ENCODE data around the gene GNPDA1.
"Not testable (repeated sequence)": the region's sequence is repeated elsewhere in the genome, so short reads cannot be mapped to it uniquely, and the experiment has no call there.

Gene GNPDA1
- total RNA-seq, result 15.4 to 218 (median 58.4) reads per million in 9 experiments

DNA sequence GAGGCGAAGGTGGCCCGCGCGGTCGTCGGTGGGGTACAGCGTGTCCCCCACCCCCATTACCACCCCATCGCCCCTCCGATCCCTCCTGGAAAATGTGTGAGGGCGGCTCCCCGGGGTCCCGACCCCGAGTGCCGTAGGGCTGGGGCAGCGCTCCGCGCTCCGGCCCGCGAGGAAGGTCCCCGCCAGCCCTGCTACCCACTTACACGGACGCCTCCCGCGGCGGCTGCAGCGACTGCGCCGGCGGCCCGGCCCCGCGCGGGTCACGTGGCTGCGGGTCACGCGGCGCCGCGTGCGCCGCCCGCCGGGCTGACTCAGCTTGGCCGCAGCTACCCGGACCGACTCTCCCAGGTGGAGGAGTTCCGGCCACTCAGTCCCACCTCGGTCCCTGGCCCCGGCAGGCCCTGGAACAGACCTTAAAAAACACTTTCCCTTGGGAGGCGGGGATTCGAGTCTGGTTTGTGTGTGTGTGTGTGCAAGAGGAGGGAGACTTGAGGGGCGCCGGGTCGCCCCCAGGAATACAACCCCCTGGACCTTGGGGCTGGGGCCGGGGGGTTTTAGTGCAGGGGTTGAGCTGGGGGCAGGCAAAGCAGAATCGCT is at the start of gene GNPDA1:
Gene GNPDA1 (minus strand): TSS at position 236 of the 597 bp plus-strand sequence. CDS start 992 bp downstream, outside the sequence.
- peaks cover 10% of the 10 kb centered on the region for H3K36me3 Mint-ChIP-seq (ENCODE audit: insufficient read depth)
- peak within 1 kb of the TSS; percentile 75 to 80 for H3K4me3 Mint-ChIP-seq
- H3K4me1 Mint-ChIP-seq (ENCODE audit: low read depth in 2 of 2), result peaks cover 33 to 57% of the 10 kb centered on the region in 2 donors
- H3K27me3 Mint-ChIP-seq, result no peaks in the 10 kb centered on the region
- no peaks in the 10 kb centered on the region for H3K9me3 Mint-ChIP-seq
- peak; percentile 45 to 54 (median 48) for DNase-seq
- peak within 1 kb of the TSS; percentile 68 to 88 for H3K27ac Mint-ChIP-seq
- ATAC-seq (replicated peaks), result peak; percentile 83

DNA sequence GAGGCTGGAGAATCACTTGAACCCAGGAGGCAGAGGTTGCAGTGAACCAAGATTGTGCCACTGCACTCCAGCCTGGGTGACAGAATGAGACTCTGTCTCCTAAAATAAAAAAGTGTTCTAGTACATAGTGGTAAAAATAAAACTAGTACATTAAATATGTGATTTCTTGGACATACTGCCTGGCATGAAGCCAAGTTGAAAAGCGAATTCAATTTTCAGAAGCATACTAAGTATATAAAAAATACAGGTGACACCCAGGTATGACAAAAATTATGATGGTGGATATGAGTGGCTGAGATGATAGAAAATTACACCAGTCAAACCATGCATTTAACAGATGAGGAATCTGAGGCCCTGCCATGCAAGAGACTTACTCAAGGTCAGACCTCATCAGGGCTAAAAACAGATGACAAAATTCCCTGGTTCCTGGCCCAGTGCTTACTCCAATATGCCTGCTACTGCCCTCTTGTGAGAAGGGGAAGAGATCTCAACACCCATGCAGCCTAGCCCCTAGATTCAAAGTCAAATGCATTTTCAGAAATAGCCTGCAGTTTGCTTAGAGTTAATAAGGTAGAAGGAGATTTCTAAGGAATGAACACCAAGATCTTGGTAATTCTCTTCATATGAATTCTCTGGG is 46.6 kb upstream of the GNPDA1 start:
- no peaks in the 10 kb centered on the region for H3K27me3 Mint-ChIP-seq
- no peak overlapping the region for H3K4me3 Mint-ChIP-seq
- no peaks in the 10 kb centered on the region for H3K9me3 Mint-ChIP-seq
- H3K36me3 Mint-ChIP-seq (ENCODE audit: insufficient read depth), result no peaks in the 10 kb centered on the region
- no peak overlapping the region for H3K27ac Mint-ChIP-seq
- peaks cover 12% of the 10 kb centered on the region in 2 donors for H3K4me1 Mint-ChIP-seq (ENCODE audit: low read depth in 2 of 2)
- ATAC-seq (replicated peaks) (no peak), DNase-seq (no peak)

DNA sequence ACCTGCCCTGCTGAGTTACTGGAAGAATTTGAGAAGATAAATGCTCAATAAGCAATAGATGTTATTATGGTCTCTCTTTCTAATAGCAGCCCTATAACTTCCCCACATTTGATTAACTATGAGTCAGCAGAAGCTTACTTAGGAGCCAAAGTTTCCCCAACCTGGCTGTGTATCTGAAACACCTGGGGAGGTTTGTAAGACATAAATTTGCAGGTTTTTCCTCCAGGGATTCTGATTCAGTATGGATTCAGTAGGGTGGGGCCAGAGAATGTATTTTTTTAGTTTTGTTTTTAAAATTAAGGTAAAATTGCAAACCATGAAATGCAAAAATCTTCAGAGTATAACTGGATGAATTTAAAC is 44.9 kb upstream of the GNPDA1 start:
- H3K27ac Mint-ChIP-seq, result no peak overlapping the region
- H3K36me3 Mint-ChIP-seq (ENCODE audit: insufficient read depth), result no peaks in the 10 kb centered on the region
- ATAC-seq (replicated peaks), result no peak
- H3K4me3 Mint-ChIP-seq, result no peak overlapping the region
- H3K9me3 Mint-ChIP-seq, result no peaks in the 10 kb centered on the region
- no peaks in the 10 kb centered on the region for H3K27me3 Mint-ChIP-seq
- DNase-seq, result no peak
- peaks cover 0 to 3% of the 10 kb centered on the region in 2 donors for H3K4me1 Mint-ChIP-seq (ENCODE audit: low read depth in 2 of 2)

DNA sequence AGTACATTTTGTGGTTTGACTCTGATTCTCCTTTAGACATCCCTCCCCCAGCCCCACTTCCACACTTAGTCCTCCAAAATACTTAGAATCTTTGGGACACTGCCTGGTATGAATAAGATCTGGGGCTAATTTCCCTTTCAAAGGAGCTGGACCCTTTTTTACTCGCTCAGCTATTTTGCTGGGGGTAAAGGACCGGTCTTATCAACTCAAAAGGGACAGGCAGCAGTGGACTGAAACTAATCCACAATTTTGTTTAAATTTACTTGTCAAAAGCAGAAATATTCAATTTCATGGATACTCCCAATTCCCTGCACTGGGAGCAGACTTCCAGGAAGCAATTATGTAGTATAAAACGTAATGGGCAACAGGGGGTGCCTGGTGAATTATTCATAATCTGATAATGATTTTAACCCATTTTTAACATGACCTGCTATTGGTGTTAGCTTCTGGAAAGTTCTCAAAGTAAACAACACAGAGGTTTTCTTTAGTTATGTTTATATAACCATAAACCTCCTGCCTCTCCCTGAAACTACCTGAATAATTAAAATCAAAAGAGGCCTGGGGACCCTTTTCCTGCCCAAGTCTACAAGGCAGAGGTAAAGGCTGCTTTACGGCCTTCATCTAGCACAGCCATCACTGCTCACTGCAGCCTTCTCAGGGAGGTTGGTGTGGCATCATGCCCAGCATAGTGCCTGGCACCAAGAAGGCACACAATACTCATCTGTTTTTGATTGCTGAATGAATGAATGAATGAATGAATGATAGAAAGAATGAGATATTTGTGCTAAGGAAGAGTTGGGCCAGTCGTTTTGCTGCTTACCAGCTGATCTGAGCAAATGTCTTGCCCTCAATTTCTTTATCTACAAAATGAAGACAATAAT is 44.2 kb upstream of the GNPDA1 start:
- ATAC-seq (replicated peaks), result no peak
- H3K36me3 Mint-ChIP-seq (ENCODE audit: insufficient read depth), result no peaks in the 10 kb centered on the region
- peaks cover 0 to 3% of the 10 kb centered on the region in 2 donors for H3K4me1 Mint-ChIP-seq (ENCODE audit: low read depth in 2 of 2)

DNA sequence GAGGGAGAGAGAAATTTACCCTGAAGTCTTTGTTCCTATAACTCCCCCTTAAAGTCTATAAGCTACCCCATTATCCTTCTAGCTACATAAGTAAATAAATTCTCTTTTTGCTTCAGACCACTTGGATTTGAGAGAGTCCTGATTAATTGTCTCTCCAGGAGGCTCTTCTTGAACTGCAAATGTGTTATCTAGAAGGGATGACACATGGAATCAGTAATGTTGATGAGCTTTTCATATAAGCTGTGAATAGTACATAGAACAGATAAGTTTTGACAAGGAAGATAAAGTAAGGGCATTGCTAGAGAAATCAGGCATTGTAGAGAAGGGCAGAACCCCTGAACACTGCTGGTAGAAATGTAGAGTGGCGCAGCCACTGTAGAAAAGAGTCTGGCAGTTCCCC is 42.5 kb upstream of the GNPDA1 start:
- ATAC-seq (replicated peaks) (no peak), DNase-seq (no peak)
- Mint-ChIP-seq H3K27ac (no peak overlapping the region), H3K4me3 (no peak overlapping the region), H3K9me3 (no peaks in the 10 kb centered on the region), H3K36me3 (ENCODE audit: insufficient read depth) (no peaks in the 10 kb centered on the region), H3K4me1 (ENCODE audit: low read depth in 2 of 2) (peaks cover 0 to 3% of the 10 kb centered on the region in 2 donors), H3K27me3 (no peaks in the 10 kb centered on the region)

More for the DNA sequence above, 44.2 kb upstream of the GNPDA1 start:
- no peaks in the 10 kb centered on the region for H3K27me3 Mint-ChIP-seq
- H3K4me3 Mint-ChIP-seq, result no peak overlapping the region
- DNase-seq, result no peak
- no peaks in the 10 kb centered on the region for H3K9me3 Mint-ChIP-seq
- no peak overlapping the region for H3K27ac Mint-ChIP-seq

DNA sequence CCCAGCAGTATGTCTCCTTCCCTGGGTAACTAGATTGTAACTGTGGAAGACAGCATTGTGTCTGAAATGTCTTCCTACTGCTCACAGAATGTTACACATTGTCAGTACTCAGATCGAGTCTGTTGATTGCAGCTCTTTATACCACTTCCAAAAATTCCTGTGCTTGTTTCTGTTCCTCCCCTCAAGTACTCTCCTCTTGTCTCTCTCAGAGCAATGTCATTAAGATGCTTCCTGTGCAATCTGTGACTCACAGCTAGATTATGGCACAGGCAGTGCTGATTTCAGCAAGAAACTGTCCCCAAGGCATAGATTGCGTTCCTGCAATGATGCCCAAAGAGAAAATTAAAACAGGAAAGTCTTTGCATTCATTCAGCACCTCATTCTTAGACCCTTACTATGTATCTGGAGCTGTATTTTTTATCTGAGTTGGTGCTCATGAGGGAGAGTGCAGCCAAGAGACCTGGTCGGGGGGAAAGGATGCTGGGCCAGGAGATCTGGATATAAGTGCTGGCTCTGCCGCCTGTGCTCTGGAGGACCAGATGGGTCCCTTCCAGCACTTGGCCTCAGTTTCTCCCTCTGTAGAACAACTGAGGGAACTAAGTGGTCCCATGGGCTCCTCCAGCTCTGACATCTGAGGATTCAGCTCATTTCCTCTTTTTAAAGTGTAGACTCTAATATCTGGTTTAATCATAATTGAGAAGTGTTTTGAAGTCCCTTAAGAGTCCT is 40.8 kb upstream of the GNPDA1 start:
- no peaks in the 10 kb centered on the region for H3K9me3 Mint-ChIP-seq
- H3K36me3 Mint-ChIP-seq (ENCODE audit: insufficient read depth), result no peaks in the 10 kb centered on the region
- no peak overlapping the region for H3K27ac Mint-ChIP-seq
- peaks cover 0 to 3% of the 10 kb centered on the region in 2 donors for H3K4me1 Mint-ChIP-seq (ENCODE audit: low read depth in 2 of 2)
- peaks cover 0 to 2% of the 10 kb centered on the region in 2 donors for H3K27me3 Mint-ChIP-seq
- no peak overlapping the region for H3K4me3 Mint-ChIP-seq
- ATAC-seq (replicated peaks), result no peak
- no peak for DNase-seq

DNA sequence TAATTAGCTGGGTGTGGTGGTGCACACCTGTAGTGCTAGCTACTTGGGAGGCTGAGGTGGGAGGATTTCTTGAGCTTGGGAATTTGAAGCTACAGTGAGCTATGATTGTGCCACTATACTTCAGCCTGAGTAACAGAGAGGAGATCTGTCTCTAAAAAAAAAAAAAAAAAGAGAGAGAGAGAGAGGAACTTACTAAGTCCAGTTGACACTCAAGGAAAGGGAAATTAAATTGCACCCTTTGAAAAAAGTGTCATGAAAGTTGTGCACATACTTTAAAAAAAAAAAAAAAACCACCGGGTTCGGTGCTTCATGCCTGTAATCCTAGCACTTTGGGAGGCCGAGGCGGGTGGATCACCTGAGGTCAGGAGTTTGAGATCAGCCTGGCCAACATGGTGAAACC is 39.2 kb upstream of the GNPDA1 start:
- not testable (repeated sequence) for H3K36me3 Mint-ChIP-seq (ENCODE audit: insufficient read depth); ATAC-seq (replicated peaks); DNase-seq; H3K9me3 Mint-ChIP-seq; H3K4me1 Mint-ChIP-seq (ENCODE audit: low read depth in 2 of 2); H3K4me3 Mint-ChIP-seq; H3K27ac Mint-ChIP-seq
- peaks cover 0 to 11% of the 10 kb centered on the region in 2 donors for H3K27me3 Mint-ChIP-seq

DNA sequence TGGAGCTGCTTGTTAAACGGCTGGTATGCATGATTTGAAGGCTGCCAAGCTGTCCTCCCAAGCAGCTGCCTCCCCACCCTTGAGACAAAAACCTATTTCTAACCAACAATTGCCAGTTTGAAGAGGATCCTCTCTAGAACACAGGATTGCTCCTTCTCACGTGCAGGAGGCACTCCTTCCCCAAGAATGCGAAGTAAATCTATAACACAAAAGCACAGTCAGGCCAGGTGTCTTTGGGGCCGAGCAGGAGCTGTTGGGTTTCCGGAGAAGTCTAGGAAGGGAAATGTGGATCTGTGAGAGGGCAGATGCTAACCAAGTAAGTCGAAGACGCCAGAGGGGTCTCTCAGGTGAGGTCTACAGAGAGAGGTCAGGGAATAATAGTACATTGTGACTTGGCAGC is 35.4 kb upstream of the GNPDA1 start:
- H3K9me3 Mint-ChIP-seq, result no peaks in the 10 kb centered on the region
- no peaks in the 10 kb centered on the region for H3K36me3 Mint-ChIP-seq (ENCODE audit: insufficient read depth)
- DNase-seq, result no peak
- ATAC-seq (replicated peaks), result no peak
- peaks cover 0 to 11% of the 10 kb centered on the region in 2 donors for H3K27me3 Mint-ChIP-seq
- H3K4me1 Mint-ChIP-seq (ENCODE audit: low read depth in 2 of 2), result no peaks in the 10 kb centered on the region
- H3K27ac Mint-ChIP-seq, result no peak overlapping the region
- no peak overlapping the region for H3K4me3 Mint-ChIP-seq

DNA sequence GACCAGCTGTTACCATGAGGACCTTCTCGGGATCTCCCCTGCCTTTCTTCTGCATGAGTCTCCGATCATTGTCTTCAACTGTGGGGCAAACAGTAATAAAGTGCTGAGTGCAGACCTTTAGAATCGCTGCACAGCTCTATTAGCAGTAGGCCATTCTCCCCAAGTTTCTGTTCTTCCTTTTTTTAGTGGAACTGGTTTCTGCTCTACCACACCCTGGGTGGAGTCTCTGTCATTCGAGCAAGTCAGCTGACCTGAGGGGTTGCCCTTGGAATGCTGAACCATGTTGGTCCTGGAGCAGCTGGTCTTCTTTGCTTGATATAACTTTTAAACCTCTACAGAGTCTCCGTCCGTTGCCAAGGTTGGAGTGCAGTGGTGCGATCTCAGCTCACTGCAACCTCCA is 33.4 kb upstream of the GNPDA1 start:
- Mint-ChIP-seq H3K27me3 (peaks cover 0 to 11% of the 10 kb centered on the region in 2 donors), H3K4me3 (no peak overlapping the region), H3K4me1 (ENCODE audit: low read depth in 2 of 2) (no peaks in the 10 kb centered on the region), H3K36me3 (ENCODE audit: insufficient read depth) (no peaks in the 10 kb centered on the region), H3K9me3 (no peaks in the 10 kb centered on the region), H3K27ac (no peak overlapping the region)
- no peak for DNase-seq
- ATAC-seq (replicated peaks), result no peak

DNA sequence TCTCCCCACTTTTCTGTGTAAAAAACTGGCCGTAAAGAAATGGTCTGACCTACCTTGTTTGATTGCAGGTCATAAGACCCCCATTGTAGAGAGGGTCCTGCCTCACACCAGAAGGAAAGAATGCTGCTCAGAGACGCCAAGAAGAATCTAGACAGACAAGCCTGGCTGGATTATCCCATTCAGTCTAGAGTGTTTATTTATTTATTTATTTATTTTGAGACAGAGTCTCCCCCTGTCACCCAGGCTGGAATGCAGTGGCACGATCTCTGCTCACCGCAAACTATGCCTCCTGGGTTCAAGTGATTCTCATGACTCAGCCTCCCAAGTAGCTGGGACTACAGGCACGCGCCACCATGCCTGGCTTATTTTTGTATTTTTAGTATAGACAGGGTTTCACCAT is 28.1 kb upstream of the GNPDA1 start:
- not testable (repeated sequence) for H3K36me3 Mint-ChIP-seq (ENCODE audit: insufficient read depth); ATAC-seq (replicated peaks); H3K27me3 Mint-ChIP-seq; H3K27ac Mint-ChIP-seq; H3K4me3 Mint-ChIP-seq; DNase-seq; H3K9me3 Mint-ChIP-seq; H3K4me1 Mint-ChIP-seq (ENCODE audit: low read depth in 2 of 2)

DNA sequence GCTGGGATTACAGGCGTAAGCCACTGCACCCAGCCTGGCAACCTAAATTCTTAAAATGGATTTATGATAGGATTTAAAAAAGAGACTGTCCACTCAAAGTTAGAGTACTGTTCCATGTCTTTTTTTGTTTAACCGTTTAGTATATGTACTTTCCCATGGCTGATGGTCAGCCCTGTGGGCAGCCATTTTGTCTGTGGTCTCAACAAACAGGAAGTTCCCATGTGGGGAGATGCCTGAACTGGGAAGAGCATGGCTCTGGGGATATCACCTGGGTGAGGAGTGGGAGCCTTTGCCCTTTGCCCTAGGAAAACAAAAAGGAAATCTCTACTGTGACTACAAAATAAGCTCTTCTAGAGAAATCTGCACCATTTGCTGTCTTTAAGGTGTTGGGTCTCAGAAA is 27.5 kb upstream of the GNPDA1 start:
- no peak overlapping the region for H3K4me3 Mint-ChIP-seq

DNA sequence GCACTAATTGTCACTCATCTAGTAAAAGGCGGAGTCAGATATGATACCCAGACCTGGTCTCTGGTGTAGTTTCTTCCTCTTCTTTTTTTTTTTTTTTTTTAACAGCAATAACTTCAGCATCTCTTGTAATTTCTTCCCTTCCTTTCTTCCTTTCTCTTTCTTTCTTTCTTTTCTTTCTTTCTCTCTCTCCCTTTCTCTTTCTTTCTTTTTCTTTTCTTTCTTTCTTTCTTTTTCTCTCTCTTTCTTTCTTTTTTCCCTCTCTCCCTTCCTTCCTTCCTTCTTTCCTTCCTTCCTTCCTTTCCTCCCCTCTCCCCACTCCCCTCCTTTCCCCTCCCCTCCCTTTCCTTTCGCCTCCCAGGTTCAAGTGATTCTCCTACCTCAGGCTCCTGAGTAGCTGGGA is 25.9 kb upstream of the GNPDA1 start:
- DNase-seq, result no peak
- H3K4me3 Mint-ChIP-seq, result no peak overlapping the region

More for the DNA sequence above, 27.5 kb upstream of the GNPDA1 start:
- no peak for ATAC-seq (replicated peaks)
- Mint-ChIP-seq H3K9me3 (no peaks in the 10 kb centered on the region), H3K36me3 (ENCODE audit: insufficient read depth) (no peaks in the 10 kb centered on the region), H3K4me1 (ENCODE audit: low read depth in 2 of 2) (no peaks in the 10 kb centered on the region), H3K27me3 (no peaks in the 10 kb centered on the region), H3K27ac (no peak overlapping the region)
- DNase-seq, result no peak

DNA sequence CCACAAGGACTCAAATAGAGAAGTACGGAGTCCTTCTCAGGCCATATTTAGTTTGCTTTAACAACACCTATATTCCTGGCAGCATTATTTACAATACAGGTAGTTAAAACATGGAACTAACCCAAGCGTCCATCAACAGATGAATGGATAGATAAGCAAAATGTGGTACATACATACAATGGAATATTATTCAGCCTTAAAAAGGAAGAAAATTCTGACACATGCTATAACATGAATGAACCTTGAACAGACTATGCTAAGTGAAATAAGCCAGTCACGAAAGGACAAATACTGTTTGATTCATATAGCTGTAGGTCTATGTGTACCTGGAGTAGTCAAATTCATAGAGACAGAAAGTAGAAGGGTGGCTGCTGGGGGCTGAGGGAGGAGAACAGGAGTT is 24.8 kb upstream of the GNPDA1 start:
- H3K4me3 Mint-ChIP-seq; H3K4me1 Mint-ChIP-seq (ENCODE audit: low read depth in 2 of 2); ATAC-seq (replicated peaks); H3K9me3 Mint-ChIP-seq; H3K27ac Mint-ChIP-seq; H3K36me3 Mint-ChIP-seq (ENCODE audit: insufficient read depth); DNase-seq; H3K27me3 Mint-ChIP-seq: not testable (repeated sequence)

More for the DNA sequence above, 25.9 kb upstream of the GNPDA1 start:
- Mint-ChIP-seq H3K9me3 (no peaks in the 10 kb centered on the region), H3K27me3 (no peaks in the 10 kb centered on the region), H3K4me1 (ENCODE audit: low read depth in 2 of 2) (peaks cover 7 to 8% of the 10 kb centered on the region in 2 donors), H3K36me3 (ENCODE audit: insufficient read depth) (no peaks in the 10 kb centered on the region), H3K27ac (no peak overlapping the region)
- no peak for ATAC-seq (replicated peaks)

Data from effector memory CD8-positive, alpha-beta T cell (primary cell).